Stomach (tissue), 4 donors: ENCODE data around the gene CALN1.

Source experiments
- EP300 ChIP-seq: sonication (generic); formaldehyde crosslinking; IDR thresholded peaks from one replicate; pipeline ENCODE4 v1.6.1; 2017; ENCODE audit warnings: antibody characterized with exemption
- POLR2A ChIP-seq, 4 donors: fragments of 450-650 bp; IDR thresholded peaks; one replicate each; pipeline ENCODE4 v1.6.1; 2016; ENCODE audit warnings: antibody characterized with exemption in 4 of 4, control low read depth in 2 of 4, mild to moderate bottlenecking in 1 of 4, moderate library complexity in 1 of 4
- POLR2AphosphoS5 ChIP-seq, 3 donors: sonication (generic); formaldehyde crosslinking; IDR thresholded peaks; one replicate each; pipeline ENCODE4 v1.6.1; 2016; ENCODE audit warnings: antibody characterized with exemption in 3 of 3
- TF ChIP-seq, protein P1 (sequence below), 7 experiments: fragments of 450-650 bp in 4 of 7; fragments of 200-600 bp in 3 of 7; sonication (generic) in 3 of 7; IDR thresholded peaks; one replicate each; pipeline ENCODE4 v1.5.1; 2016 to 2019; ENCODE audit warnings: antibody characterized with exemption in 7 of 7, control low read depth in 2 of 7, mild to moderate bottlenecking in 1 of 7

DNA sequence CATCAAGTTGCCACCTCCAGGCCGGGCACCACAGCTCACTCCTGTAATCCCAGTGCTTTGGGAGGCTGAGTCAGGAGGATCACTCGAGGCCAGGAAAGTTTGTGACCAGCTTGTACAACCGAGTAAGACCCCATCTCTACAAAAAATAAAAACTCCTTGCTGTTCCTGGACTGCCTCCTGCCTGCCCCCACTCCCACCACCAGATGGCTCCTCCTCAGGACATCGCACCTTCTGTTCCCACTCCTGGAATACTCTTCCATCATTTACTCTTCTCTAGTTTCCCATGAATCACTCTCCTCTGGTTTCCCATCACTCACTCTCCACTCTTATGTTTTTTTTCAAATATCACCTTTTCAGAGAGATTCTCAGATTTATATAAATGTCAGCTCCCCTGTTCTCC is 540.7 kb downstream of the CALN1 start:
- TF ChIP-seq POLR2A (IDR thresholded peaks at IDR 0.05) (no peak), EP300 (no peak), POLR2AphosphoS5 (IDR thresholded peaks at IDR 0.05) (no peak)
- TF ChIP-seq, protein P1, sequence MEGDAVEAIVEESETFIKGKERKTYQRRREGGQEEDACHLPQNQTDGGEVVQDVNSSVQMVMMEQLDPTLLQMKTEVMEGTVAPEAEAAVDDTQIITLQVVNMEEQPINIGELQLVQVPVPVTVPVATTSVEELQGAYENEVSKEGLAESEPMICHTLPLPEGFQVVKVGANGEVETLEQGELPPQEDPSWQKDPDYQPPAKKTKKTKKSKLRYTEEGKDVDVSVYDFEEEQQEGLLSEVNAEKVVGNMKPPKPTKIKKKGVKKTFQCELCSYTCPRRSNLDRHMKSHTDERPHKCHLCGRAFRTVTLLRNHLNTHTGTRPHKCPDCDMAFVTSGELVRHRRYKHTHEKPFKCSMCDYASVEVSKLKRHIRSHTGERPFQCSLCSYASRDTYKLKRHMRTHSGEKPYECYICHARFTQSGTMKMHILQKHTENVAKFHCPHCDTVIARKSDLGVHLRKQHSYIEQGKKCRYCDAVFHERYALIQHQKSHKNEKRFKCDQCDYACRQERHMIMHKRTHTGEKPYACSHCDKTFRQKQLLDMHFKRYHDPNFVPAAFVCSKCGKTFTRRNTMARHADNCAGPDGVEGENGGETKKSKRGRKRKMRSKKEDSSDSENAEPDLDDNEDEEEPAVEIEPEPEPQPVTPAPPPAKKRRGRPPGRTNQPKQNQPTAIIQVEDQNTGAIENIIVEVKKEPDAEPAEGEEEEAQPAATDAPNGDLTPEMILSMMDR (IDR thresholded peaks at IDR 0.05) = peak in 1 of 7 experiments; percentile 8
